ENCODE data around the gene SPARC. TPM values are rescaled to one million over a fixed set of nuclear protein-coding genes. Genes with fewer than 3 reads are reported as not detected.

SPARC gene
- total and polyA plus RNA-seq, 2 donors (not counting 1 experiment from before 2014, with no cell fraction given), result 0.45 TPM; not detected in 1

DNA sequence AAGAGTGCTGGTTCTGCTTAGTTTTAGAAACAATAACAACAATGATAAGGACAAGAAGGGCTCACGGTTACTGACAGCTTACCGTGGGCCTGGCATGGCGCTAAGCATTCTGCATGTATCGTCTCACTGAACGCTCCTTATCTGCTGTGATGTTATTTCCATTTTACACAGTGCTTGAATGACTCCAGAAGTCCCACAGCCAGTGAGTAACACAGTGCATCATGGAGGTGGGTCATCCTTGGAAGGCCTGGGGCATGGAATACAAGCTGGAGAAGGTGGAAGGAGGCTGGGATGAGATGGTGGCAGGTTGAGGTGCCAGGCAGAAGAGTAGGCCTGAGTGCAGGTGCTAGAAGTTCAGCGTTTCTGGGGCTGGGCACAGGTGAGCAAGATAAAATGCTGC, 59.1 kb downstream of the SPARC start:
- H3K9ac ChIP-seq (ENCODE audit: low read length), result no peak overlapping the region
- CTCF ChIA-PET, result no interaction called here
- H3K79me2 ChIP-seq (ENCODE audit: control insufficient read depth, insufficient read depth, low read length), result no peaks in the 10 kb centered on the region
- intact Hi-C loops (cut with micrococcal nuclease), result no loop called here
- H3K27me3 ChIP-seq (replicated peaks in 1 of 4; ENCODE audit: control extremely low read depth in 1 of 4, control insufficient read depth in 3 of 4, insufficient read depth in 4 of 4, low read length in 3 of 4), result peaks cover 0 to 4% (median 0%) of the 10 kb centered on the region in 4 experiments
- H3K4me1 ChIP-seq (ENCODE audit: control insufficient read depth in 2 of 2, insufficient read depth in 2 of 2, low read length in 2 of 2), result no peaks in the 10 kb centered on the region
- H3K9me3 ChIP-seq (ENCODE audit: control extremely low read depth in 1 of 3, control insufficient read depth in 2 of 3, insufficient read depth in 1 of 3, low read length in 2 of 3), result no peaks in the 10 kb centered on the region
- no peaks in the 10 kb centered on the region for H3K36me3 ChIP-seq (replicated peaks in 1 of 2; ENCODE audit: control extremely low read depth in 1 of 2, control insufficient read depth in 1 of 2, extremely low read depth in 1 of 2, insufficient read depth in 2 of 2, low read length in 1 of 2)
- H3K4me2 ChIP-seq (replicated peaks; ENCODE audit: low read depth, low read length, poor library complexity, severe bottlenecking), result no peak overlapping the region
- no peaks in the 10 kb centered on the region for H3K9me3 Mint-ChIP-seq (ENCODE audit: insufficient read depth)
- no peak for ATAC-seq (ENCODE audit: low read depth)
- H3K27ac ChIP-seq (ENCODE audit: low read length in 2 of 2), result no peak overlapping the region
- no peak overlapping the region for H2AFZ ChIP-seq (ENCODE audit: insufficient read depth, low read depth, low read length, poor library complexity, severe bottlenecking)
- no peaks in the 10 kb centered on the region for H3K4me1 Mint-ChIP-seq
- POLR2A ChIA-PET, result no interaction called here
- H3K27ac Mint-ChIP-seq, result no peak overlapping the region
- DNase-seq, result no peak
- H3K27me3 Mint-ChIP-seq, result peaks cover 25% of the 10 kb centered on the region
- 98% methylated on average over 6 of the region's 6 CpGs for WGBS (ENCODE audit: insufficient coverage)
- no peak overlapping the region for H3K4me3 Mint-ChIP-seq
- H4K20me1 ChIP-seq (ENCODE audit: control insufficient read depth, insufficient read depth, low read length, poor library complexity, severe bottlenecking), result no peaks in the 10 kb centered on the region
- TF ChIP-seq, protein P1, sequence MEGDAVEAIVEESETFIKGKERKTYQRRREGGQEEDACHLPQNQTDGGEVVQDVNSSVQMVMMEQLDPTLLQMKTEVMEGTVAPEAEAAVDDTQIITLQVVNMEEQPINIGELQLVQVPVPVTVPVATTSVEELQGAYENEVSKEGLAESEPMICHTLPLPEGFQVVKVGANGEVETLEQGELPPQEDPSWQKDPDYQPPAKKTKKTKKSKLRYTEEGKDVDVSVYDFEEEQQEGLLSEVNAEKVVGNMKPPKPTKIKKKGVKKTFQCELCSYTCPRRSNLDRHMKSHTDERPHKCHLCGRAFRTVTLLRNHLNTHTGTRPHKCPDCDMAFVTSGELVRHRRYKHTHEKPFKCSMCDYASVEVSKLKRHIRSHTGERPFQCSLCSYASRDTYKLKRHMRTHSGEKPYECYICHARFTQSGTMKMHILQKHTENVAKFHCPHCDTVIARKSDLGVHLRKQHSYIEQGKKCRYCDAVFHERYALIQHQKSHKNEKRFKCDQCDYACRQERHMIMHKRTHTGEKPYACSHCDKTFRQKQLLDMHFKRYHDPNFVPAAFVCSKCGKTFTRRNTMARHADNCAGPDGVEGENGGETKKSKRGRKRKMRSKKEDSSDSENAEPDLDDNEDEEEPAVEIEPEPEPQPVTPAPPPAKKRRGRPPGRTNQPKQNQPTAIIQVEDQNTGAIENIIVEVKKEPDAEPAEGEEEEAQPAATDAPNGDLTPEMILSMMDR (IDR thresholded peaks at IDR 0.05), result no peak
- no peak overlapping the region for H3K4me3 ChIP-seq (ENCODE audit: control extremely low read depth in 1 of 5, extremely low read depth in 1 of 5, insufficient read depth in 1 of 5, low read depth in 2 of 5, low read length in 4 of 5)

GRCh38 chr5:151625285-151625684, 61.4 kb downstream of the SPARC start:
- Histone ChIP-seq H3K79me2 (ENCODE audit: control insufficient read depth, insufficient read depth, low read length) (no peaks in the 10 kb centered on the region), H3K27me3 (replicated peaks in 1 of 4; ENCODE audit: control extremely low read depth in 1 of 4, control insufficient read depth in 3 of 4, insufficient read depth in 4 of 4, low read length in 3 of 4) (peaks cover 0 to 17% (median 2%) of the 10 kb centered on the region in 4 experiments), H2AFZ (ENCODE audit: insufficient read depth, low read depth, low read length, poor library complexity, severe bottlenecking) (no peak overlapping the region), H3K9me3 (ENCODE audit: control extremely low read depth in 1 of 3, control insufficient read depth in 2 of 3, insufficient read depth in 1 of 3, low read length in 2 of 3) (no peaks in the 10 kb centered on the region), H3K36me3 (replicated peaks in 1 of 2; ENCODE audit: control extremely low read depth in 1 of 2, control insufficient read depth in 1 of 2, extremely low read depth in 1 of 2, insufficient read depth in 2 of 2, low read length in 1 of 2) (no peaks in the 10 kb centered on the region), H3K27ac (ENCODE audit: low read length in 2 of 2) (no peak overlapping the region), H3K4me2 (replicated peaks; ENCODE audit: low read depth, low read length, poor library complexity, severe bottlenecking) (no peak overlapping the region), H3K4me3 (ENCODE audit: control extremely low read depth in 1 of 5, extremely low read depth in 1 of 5, insufficient read depth in 1 of 5, low read depth in 2 of 5, low read length in 4 of 5) (no peak overlapping the region), H4K20me1 (ENCODE audit: control insufficient read depth, insufficient read depth, low read length, poor library complexity, severe bottlenecking) (no peaks in the 10 kb centered on the region), H3K4me1 (ENCODE audit: control insufficient read depth in 2 of 2, insufficient read depth in 2 of 2, low read length in 2 of 2) (no peaks in the 10 kb centered on the region), H3K9ac (ENCODE audit: low read length) (no peak overlapping the region)
- H3K4me3 Mint-ChIP-seq, result no peak overlapping the region
- H3K27me3 Mint-ChIP-seq, result peaks cover 29% of the 10 kb centered on the region
- DNase-seq (no peak), ATAC-seq (ENCODE audit: low read depth) (no peak)
- H3K9me3 Mint-ChIP-seq (ENCODE audit: insufficient read depth), result no peaks in the 10 kb centered on the region
- no peak overlapping the region for H3K27ac Mint-ChIP-seq
- CTCF ChIA-PET, result no interaction called here
- intact Hi-C loops (cut with micrococcal nuclease), result no loop called here
- TF ChIP-seq EZH2 (IDR thresholded peaks at IDR 0.05; ENCODE audit: borderline replicate concordance, insufficient read depth, low read depth, low read length, poor library complexity, severe bottlenecking), result no peak
- TF ChIP-seq, protein P1 (IDR thresholded peaks at IDR 0.05), result no peak
- no peaks in the 10 kb centered on the region for H3K4me1 Mint-ChIP-seq
- WGBS (ENCODE audit: insufficient coverage), result 96% methylated on average over 9 of the region's 9 CpGs
- POLR2A ChIA-PET, result no interaction called here

All from B cell (primary cell).